RCC 7860 (cell line): ENCODE results near the gene CCSER2.
A peak's percentile ranks its signal among the peaks of the same experiment; 100 is the strongest.
"Not testable (repeated sequence)": the region's sequence is repeated elsewhere in the genome, so short reads cannot be mapped to it uniquely, and the experiment has no call there.

ENCODE experiments used
- DNase-seq: peaks from one replicate; pipeline ENCODE4 v3.0.0-alpha.2; 2015; ENCODE audit warnings: low spot score
- FAIRE-seq: peaks from 2 replicates; lab custom pipeline; 2012; peaks lifted over from hg19 to GRCh38; lab: Jason Lieb, UNC

CCSER2 gene

GRCh38 chr10:84390364-84390763 is 62.0 kb downstream of the CCSER2 start:
- FAIRE-seq (no peak), DNase-seq (no peak)

- no peak for FAIRE-seq
Measured at GRCh38 chr10:84391326-84391725, 62.9 kb downstream of the CCSER2 start.

GRCh38 chr10:84392181-84392580 is 63.8 kb downstream of the CCSER2 start:
- FAIRE-seq (no peak), DNase-seq (no peak)

More at GRCh38 chr10:84391326-84391725, 62.9 kb downstream of the CCSER2 start:
- DNase-seq = no peak

- no peak for DNase-seq
- no peak for FAIRE-seq
Measured at GRCh38 chr10:84395581-84395980, 67.2 kb downstream of the CCSER2 start.

- no peak for DNase-seq
- FAIRE-seq = no peak
Measured at GRCh38 chr10:84397735-84398144, 69.4 kb downstream of the CCSER2 start.

- FAIRE-seq (no peak), DNase-seq (no peak)
Measured at GRCh38 chr10:84398696-84399095, 70.3 kb downstream of the CCSER2 start.

GRCh38 chr10:84401854-84402611 is 73.6 kb downstream of the CCSER2 start:
- no peak for DNase-seq
- FAIRE-seq = no peak

GRCh38 chr10:84404783-84405182 is 76.4 kb downstream of the CCSER2 start:
- FAIRE-seq (no peak), DNase-seq (no peak)

GRCh38 chr10:84405662-84406061 is 77.3 kb downstream of the CCSER2 start:
- DNase-seq (no peak), FAIRE-seq (no peak)

GRCh38 chr10:84406561-84406960 is 78.2 kb downstream of the CCSER2 start:
- no peak for DNase-seq
- no peak for FAIRE-seq

GRCh38 chr10:84407388-84408049 is 79.1 kb downstream of the CCSER2 start:
- FAIRE-seq (no peak), DNase-seq (no peak)

GRCh38 chr10:84412482-84412881 is 84.1 kb downstream of the CCSER2 start:
- FAIRE-seq = no peak
- DNase-seq = no peak

- not testable (repeated sequence) for FAIRE-seq, DNase-seq
Measured at GRCh38 chr10:84414110-84414509, 85.7 kb downstream of the CCSER2 start.

- DNase-seq = no peak
- FAIRE-seq = no peak
Measured at GRCh38 chr10:84415539-84416244, 87.3 kb downstream of the CCSER2 start.

- FAIRE-seq (no peak), DNase-seq (no peak)
Measured at GRCh38 chr10:84416245-84416555, 87.8 kb downstream of the CCSER2 start.

GRCh38 chr10:84423719-84424118 is 95.3 kb downstream of the CCSER2 start:
- no peak for FAIRE-seq
- DNase-seq = no peak

- peak; percentile 91 for FAIRE-seq
- DNase-seq = peak; percentile 89
Measured at GRCh38 chr10:84424731-84425167, 96.4 kb downstream of the CCSER2 start.

- DNase-seq (no peak), FAIRE-seq (no peak)
Measured at GRCh38 chr10:84427903-84428650, 99.7 kb downstream of the CCSER2 start.

- DNase-seq (no peak), FAIRE-seq (no peak)
Measured at GRCh38 chr10:84428711-84429110, 100.3 kb downstream of the CCSER2 start.

- DNase-seq (peak; percentile 39), FAIRE-seq (no peak)
Measured at GRCh38 chr10:84429926-84430520, 101.6 kb downstream of the CCSER2 start.

- no peak for FAIRE-seq
- no peak for DNase-seq
Measured at GRCh38 chr10:84432891-84433290, 104.5 kb downstream of the CCSER2 start.
